Measurements from ENCODE around the gene PUM1. TPM values are rescaled to one million over a fixed set of nuclear protein-coding genes. Genes with fewer than 3 reads are reported as not detected.
A peak's percentile ranks its signal among the peaks of the same experiment; 100 is the strongest.

Gene PUM1
- total RNA-seq, 4 donors from 2014 or later, result 83.2 to 118 (median 106) TPM

GRCh38 chr1:30909365-30910068 is 156.0 kb downstream of the PUM1 start:
- no peak overlapping the region for H3K4me3 ChIP-seq (ENCODE audit: low read depth, poor library complexity, severe bottlenecking)
- no peak for DNase-seq (ENCODE audit: low spot score in 2 of 2)
- 62 to 69% methylated on average over 13 of the region's 14 CpGs for WGBS, 2 donors
- intact Hi-C loops (cut with DNase I; ENCODE audit: low total_unique reads), result loop anchor here (2.0 to 5.0 kb wide), 2 partner anchors 109 to 187 kb away; partner anchors contain the start of gene MATN1
- TF ChIP-seq POLR2A (IDR thresholded peaks at IDR 0.05), result no peak
- TF ChIP-seq, protein P1, sequence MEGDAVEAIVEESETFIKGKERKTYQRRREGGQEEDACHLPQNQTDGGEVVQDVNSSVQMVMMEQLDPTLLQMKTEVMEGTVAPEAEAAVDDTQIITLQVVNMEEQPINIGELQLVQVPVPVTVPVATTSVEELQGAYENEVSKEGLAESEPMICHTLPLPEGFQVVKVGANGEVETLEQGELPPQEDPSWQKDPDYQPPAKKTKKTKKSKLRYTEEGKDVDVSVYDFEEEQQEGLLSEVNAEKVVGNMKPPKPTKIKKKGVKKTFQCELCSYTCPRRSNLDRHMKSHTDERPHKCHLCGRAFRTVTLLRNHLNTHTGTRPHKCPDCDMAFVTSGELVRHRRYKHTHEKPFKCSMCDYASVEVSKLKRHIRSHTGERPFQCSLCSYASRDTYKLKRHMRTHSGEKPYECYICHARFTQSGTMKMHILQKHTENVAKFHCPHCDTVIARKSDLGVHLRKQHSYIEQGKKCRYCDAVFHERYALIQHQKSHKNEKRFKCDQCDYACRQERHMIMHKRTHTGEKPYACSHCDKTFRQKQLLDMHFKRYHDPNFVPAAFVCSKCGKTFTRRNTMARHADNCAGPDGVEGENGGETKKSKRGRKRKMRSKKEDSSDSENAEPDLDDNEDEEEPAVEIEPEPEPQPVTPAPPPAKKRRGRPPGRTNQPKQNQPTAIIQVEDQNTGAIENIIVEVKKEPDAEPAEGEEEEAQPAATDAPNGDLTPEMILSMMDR (IDR thresholded peaks at IDR 0.05), result no peak

DNA sequence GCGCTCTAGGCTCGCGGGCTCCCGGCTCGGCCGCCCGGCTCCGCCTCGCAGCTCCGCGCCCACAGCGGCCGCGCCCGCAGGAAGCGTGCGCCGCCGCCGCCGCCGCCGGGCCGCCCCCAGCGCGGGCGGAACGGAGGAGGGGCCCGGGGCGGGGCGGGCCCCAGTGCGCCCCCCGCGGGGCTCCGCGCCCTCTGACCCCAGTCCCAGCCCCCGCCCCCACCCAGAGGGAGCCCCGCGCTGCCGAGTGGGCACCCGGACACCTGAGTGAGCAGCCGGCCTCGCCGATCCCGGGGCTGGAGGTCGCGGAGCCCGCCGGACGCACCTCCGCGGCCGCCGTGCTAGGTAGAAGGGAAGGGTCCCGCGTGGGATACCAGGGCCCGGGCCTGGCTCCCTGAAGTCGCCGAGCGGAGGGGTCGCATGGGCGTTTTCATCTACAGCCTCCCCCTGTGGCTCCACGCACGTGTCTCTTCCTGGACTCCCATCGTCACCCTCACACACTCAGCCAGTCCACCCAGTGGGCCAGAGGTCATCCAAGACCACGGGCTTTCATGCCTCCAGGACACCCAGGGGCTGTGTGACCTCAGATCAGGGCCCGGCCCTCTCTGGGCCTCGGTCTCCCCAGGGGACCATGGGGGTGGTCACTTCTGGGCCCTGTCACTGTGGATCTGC is 156.7 kb downstream of the PUM1 start, which contains the start of gene SDC3:
Gene SDC3 (minus strand): TSS at position 63 of the 669 bp plus-strand sequence. CDS start 172 bp downstream, outside the sequence.
- H3K4me3 ChIP-seq (ENCODE audit: low read depth, poor library complexity, severe bottlenecking), result peak within 1 kb of the TSS; percentile 15
- 0 to 5% methylated on average over 4 to 21 of the region's 68 CpGs for WGBS, 2 donors
- TF ChIP-seq, protein P1 (IDR thresholded peaks at IDR 0.05), result no peak
- no peak for TF ChIP-seq POLR2A (IDR thresholded peaks at IDR 0.05)
- intact Hi-C loops (cut with DNase I; ENCODE audit: low total_unique reads), result no loop called here
- DNase-seq (ENCODE audit: low spot score in 2 of 2), result no peak

GRCh38 chr1:30908316-30908695 is 157.2 kb downstream of the PUM1 start:
- WGBS, 2 donors, result 0% methylated on average over 7 of the region's 69 CpGs; no CpG with 5 or more reads in 1 of the 2 donors
- no peak for TF ChIP-seq POLR2A (IDR thresholded peaks at IDR 0.05)
- TF ChIP-seq, protein P1 (IDR thresholded peaks at IDR 0.05), result no peak
- intact Hi-C loops (cut with DNase I; ENCODE audit: low total_unique reads), result no loop called here
- H3K4me3 ChIP-seq (ENCODE audit: low read depth, poor library complexity, severe bottlenecking), result peak overlapping the region; percentile 15
- DNase-seq (ENCODE audit: low spot score in 2 of 2), result no peak

DNA sequence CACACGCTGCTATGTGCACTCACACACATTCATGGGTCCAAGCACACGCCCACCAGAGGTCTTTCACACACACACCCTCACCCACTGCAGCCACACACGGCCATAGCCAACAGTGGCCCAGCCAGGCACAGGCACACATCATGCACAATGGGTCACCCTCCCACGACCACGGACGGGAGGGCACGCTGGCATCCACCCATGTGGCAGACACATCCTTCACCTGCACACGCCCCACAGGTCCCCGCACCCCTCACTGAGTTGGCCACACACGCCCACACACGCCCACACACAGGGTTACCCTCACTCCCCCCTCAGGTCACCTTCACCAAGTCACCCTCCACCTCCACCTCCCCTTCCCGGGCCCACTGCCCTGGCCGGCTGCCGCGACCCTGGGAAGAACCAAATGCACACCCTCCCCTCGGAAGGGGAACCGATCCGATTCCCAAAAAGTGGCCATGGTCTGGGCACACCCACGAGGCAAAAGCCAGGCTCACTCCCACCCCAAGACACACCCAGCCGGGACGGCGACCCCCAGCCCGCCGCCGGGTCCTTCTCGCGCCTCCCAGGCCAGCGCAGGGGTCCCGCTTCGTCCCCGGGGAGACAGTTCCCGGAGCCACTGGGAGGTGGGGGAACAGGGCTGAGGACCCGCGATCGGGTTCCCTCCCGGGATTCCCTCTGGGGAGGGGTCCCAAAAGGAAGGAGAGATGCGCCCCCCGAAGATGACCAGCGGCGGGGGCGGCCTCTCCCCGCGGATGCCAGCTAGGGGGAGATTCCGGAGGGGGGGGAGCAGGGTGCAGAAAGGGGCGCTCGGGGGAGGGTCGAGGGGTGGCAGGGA is 157.8 kb downstream of the PUM1 start:
- TF ChIP-seq, protein P1 (IDR thresholded peaks at IDR 0.05), result no peak
- no peak for TF ChIP-seq POLR2A (IDR thresholded peaks at IDR 0.05)
- intact Hi-C loops (cut with DNase I; ENCODE audit: low total_unique reads), result no loop called here
- peak overlapping the region; percentile 15 for H3K4me3 ChIP-seq (ENCODE audit: low read depth, poor library complexity, severe bottlenecking)
- no peak for DNase-seq (ENCODE audit: low spot score in 2 of 2)
- 19 to 31% methylated on average over 14 to 22 of the region's 47 CpGs for WGBS, 2 donors

DNA sequence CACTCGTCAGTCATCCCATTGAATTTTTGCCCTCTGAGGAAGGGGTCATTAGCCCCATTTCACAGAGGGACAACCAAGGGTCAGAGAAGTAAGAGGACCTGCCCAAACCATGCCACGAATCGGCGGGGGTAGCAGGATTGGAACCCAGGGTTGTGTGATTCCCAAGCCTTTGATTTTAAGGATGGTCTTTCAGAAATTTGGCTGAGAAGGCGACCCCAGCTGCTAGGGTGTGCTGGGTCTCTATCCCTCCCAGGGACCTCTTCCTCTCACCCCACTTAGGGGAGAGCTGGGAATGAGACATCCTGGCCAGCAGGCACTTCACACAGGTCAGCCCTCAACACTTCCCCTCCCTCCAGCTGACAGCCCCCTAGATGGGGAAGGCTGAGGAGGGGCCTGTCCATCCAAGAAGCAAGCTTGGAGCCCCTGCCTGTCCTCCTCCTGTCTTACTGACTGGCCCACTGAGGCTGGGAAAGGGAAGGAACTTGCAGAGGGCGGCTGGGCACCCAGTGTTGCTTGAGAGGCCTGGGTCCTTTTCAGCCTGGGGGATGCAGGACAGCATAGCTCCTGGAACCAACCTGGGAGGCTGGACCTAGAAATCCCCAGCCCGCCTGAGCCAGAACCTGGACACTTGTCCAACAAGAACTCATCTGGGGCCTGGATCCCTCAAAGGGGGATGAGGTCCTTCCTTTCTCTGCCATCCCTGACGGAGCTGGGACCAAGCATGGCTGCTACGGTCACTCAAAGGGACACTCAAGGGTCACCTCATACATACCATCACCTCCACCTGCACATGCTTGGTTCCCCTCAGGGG is 158.7 kb downstream of the PUM1 start:
- TF ChIP-seq POLR2A (IDR thresholded peaks at IDR 0.05), result no peak
- TF ChIP-seq, protein P1 (IDR thresholded peaks at IDR 0.05), result no peak
- H3K4me3 ChIP-seq (ENCODE audit: low read depth, poor library complexity, severe bottlenecking), result no peak overlapping the region
- WGBS, 2 donors, result 88 to 89% methylated on average over 8 of the region's 9 CpGs

More for the DNA sequence above, 158.7 kb downstream of the PUM1 start:
- intact Hi-C loops (cut with DNase I; ENCODE audit: low total_unique reads), result no loop called here
- no peak for DNase-seq (ENCODE audit: low spot score in 2 of 2)

Measured in lower leg skin (tissue), 4 donors.